Prostate gland (tissue), 2 donors: Measurements from ENCODE around the gene NOM1.

Experiments used
- POLR2A ChIP-seq: fragments of 450-650 bp; IDR thresholded peaks from one replicate; pipeline ENCODE4 v1.6.1; 2016; ENCODE audit warnings: antibody characterized with exemption, mild to moderate bottlenecking
- TF ChIP-seq, protein P1 (sequence below), 4 experiments: fragments of 200-600 bp in 2 of 4; fragments of 450-650 bp in 2 of 4; sonication (generic) in 2 of 4; IDR thresholded peaks; 1 replicate in 3 of 4; 2 replicates in 1 of 4; pipeline ENCODE4 v1.5.1; 2016 to 2019; ENCODE audit warnings: antibody characterized with exemption in 4 of 4, mild to moderate bottlenecking in 2 of 4, moderate library complexity in 2 of 4

DNA sequence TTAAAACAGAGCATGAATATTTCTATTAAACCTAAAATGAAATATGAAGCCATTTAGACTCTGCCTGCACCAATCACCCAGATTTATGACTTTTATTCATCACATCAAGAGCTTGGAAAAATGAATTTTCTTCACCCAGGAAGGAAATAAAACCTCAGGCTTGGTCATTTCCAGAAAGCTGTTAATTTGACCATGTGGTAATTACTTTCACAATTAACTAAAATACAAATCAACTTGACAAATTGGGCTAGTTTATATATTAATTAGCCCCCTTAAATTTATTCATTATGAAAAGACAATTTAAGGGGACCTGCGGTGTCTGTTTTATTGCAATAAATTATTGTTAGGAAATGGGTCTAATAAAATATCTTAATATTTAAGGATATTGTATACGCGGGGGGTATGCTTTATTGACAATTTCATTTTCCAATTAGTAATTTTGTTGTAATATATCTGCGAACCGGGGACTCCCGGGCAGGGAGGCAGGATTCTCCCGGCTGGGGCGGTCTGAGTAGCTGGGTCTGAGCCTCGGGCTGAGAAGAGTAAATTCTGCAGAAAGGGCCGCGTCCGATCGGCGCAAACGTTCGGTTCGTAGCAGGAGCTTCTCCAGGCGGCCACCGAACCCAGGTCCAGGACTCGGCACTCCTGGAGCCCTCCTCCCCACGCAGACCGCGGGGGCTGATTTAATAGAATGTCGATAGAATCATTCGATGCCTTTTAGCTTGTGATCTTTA is 70.4 kb downstream of the NOM1 start:
- no peak for TF ChIP-seq POLR2A
- TF ChIP-seq, protein P1, sequence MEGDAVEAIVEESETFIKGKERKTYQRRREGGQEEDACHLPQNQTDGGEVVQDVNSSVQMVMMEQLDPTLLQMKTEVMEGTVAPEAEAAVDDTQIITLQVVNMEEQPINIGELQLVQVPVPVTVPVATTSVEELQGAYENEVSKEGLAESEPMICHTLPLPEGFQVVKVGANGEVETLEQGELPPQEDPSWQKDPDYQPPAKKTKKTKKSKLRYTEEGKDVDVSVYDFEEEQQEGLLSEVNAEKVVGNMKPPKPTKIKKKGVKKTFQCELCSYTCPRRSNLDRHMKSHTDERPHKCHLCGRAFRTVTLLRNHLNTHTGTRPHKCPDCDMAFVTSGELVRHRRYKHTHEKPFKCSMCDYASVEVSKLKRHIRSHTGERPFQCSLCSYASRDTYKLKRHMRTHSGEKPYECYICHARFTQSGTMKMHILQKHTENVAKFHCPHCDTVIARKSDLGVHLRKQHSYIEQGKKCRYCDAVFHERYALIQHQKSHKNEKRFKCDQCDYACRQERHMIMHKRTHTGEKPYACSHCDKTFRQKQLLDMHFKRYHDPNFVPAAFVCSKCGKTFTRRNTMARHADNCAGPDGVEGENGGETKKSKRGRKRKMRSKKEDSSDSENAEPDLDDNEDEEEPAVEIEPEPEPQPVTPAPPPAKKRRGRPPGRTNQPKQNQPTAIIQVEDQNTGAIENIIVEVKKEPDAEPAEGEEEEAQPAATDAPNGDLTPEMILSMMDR (IDR thresholded peaks at IDR 0.05), result no peak
